HG03354 (cell line): ENCODE data around the gene SEC61A2.
"Not testable (repeated sequence)": the region's sequence is repeated elsewhere in the genome, so short reads cannot be mapped to it uniquely, and the experiment has no call there.

Source experiments
- ATAC-seq: cut with Tn5 transposase; IDR thresholded peaks from one replicate; pipeline ENCODE4 v1.9.1; 2021; ENCODE audit warnings: mild to moderate bottlenecking; ENCODE audit not compliant: unreplicated experiment, poor library complexity, severe bottlenecking

The SEC61A2 gene

DNA sequence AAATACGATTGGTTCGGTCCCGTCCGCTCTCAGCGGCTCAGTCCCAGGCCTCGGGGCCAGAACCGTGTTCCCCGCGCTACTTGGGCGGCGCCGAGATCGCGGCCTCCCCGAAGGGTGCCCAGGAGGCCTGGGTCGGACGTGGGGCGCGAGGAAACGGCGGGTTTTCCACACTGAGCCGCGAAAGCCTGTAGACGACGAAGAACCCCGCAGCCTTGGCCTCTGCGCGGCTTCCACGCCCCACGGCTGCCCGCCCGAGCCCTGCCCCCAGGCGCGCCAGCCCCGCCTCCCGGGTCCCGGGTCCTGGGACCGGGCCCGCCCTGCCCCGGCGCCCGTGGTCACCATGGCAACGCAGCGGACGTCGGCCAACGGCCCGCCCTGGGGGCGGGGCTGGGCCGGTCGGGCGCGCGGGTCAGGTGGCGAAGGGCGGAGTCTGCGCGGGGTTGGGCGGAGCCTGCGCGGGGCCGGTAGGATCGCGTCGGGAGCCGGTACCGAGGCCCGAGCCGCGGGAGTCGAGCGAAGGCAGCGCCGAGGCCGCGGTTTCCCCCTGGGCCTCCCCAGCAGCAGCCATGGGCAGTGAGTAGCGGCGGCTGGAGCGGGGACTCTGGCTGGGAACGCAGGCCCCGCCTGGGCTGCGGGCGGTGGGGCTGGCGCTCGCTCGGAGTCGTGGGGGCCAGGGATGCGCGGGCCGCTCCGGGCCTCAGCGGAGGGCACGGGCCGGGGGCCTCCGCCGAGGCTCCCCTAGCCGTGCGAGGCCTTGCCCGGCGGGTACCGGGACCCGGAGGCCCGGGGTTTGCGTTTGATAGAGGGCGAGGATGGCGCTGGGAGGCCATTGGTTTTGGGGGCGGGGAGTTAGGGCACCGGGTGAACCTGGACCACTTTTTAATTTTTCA lies at the start of gene SEC61A2:
Gene SEC61A2, plus strand, starts transcription at position 456 of the 890 bp plus-strand sequence. Its CDS starts 111 bp downstream, at position 567.
- ATAC-seq, result peak; percentile 89

- ATAC-seq, result no peak
These were observed 48.0 kb upstream of the SEC61A2 start for GRCh38 chr10:12081470-12081869.

DNA sequence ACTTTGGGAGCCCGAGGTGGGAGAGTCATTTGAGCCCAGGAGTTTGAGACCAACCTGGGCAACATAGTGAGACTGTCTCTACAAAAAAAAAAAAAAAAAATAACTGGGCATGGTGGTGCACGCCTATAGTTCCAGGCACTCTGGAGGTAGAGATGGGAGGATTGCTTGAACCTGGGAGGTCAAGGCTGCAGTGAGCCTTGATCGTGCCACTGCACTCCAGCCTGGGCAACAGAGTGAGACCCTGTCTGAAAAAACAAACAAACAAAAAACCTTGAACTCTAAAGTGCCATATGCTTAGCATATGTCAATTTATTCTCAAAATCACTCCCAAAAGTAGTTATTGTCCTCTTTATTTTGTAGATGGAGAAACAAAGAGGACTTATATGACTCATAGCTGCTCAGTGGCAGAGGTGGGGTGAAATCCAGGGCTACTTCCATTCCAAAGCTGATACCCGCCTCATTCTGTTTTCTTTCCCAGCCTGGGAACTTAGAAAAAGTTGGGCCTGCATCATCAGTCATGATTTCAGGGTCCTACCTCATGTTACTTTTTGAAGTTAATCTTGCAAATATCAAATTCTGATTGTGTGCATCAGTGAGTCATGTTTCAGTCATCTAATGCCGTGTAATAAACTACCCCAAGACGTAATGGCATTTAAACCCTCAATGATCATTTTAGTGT lies 47.5 kb upstream of the SEC61A2 start:
- ATAC-seq, result no peak

- ATAC-seq, result no peak
These were observed 40.6 kb upstream of the SEC61A2 start for GRCh38 chr10:12088919-12089318.

GRCh38 chr10:12091421-12091820 lies 38.1 kb upstream of the SEC61A2 start:
- no peak for ATAC-seq

DNA sequence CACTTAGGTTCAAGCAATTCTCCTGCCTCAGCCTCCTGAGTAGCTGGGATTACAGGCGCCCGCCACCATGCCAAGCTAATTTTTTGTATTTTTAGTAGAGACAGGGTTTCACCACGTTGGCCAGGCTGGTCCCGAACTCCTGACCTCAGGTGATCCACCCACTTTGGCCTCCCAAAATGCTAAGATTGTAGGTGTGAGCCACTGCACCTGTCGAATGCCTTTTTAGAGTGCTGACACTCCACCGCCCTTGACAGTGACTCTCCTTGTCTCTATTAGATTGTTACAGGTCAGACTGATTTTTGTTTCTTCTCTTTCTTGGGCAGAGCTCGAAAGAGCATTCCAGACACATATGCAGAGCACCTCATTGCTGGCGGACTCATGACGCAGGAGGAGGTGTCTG lies 32.1 kb upstream of the SEC61A2 start:
- ATAC-seq, result not testable (repeated sequence)

DNA sequence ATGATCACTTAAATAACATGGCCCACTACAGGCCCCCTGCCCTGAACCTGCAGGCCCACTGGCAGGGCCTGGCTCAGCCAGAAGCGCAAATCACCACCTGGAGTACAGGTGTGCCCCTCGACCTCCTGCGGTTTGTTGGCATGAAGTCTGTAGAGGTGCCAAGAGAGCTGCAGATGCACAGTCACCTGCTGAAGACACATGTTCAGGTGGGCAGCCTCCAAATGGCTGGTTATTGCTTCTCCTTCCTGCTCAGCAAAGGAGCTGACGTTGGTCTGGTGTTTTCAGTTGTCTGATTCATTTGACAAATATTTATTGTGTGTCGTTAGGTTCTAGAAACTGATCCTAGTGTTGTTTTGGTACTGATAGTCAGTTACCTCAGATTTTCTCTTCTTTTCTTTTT lies 31.7 kb upstream of the SEC61A2 start:
- ATAC-seq, result no peak

- no peak for ATAC-seq
These were observed 30.5 kb upstream of the SEC61A2 start for GRCh38 chr10:12098966-12099365.

GRCh38 chr10:12103802-12104201 lies 25.7 kb upstream of the SEC61A2 start:
- ATAC-seq, result no peak

DNA sequence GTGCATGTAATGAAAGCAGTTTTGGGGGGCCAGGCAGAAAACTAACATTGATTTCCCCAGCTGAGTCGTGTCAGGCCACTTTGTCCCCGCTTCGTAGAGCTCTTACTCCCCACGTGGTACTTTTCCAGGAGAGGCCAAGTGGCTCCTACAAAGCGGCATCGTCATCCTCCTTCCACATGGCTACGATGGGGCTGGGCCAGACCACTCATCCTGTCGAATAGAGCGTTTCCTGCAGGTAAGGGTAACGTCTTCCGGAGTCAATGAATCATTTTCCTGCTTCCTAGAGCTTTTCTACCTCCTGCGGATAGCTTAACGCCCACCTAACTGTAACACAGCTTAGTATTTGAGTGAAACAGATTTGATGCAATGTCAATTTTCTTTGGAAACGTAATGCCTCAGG lies 21.7 kb upstream of the SEC61A2 start:
- ATAC-seq, result no peak

DNA sequence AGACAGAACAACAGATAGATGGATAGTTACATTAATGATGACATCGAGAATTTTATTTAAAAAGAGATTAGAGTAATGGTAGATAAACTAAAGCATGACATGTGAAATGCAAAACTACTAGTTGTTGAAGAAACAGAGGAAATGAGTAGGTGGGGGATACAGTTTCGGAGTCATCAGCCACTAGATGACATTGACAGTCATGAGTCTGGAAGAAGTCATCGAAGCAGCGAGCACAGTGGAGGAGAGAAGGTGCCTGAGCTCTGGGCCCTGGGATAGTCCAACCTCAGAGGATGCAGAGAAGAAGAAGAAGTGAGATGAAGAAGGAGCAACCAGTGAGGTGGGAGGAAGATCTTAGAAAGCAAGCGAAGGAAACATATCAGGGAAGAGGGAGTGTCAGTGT lies 20.2 kb upstream of the SEC61A2 start:
- no peak for ATAC-seq

DNA sequence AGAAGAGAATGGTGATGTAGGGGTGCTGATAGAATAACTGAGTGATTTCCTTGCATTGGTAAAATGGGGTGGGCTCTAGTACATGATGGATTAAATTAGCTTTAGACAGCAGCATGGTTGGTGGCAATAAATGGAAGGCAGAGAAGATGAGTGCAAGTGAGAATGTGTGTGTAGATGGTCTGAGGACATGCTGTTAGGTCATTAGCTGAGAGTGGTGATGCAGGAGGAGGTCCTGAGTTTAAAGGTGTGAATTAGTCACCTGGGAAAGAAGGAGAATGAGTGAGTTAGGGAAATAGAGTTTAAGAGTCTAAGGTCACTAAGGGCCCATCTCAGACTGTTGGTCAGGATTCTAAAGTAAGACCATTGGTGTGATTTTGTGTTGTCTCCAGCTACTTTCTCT lies 17.9 kb upstream of the SEC61A2 start:
- ATAC-seq, result no peak

DNA sequence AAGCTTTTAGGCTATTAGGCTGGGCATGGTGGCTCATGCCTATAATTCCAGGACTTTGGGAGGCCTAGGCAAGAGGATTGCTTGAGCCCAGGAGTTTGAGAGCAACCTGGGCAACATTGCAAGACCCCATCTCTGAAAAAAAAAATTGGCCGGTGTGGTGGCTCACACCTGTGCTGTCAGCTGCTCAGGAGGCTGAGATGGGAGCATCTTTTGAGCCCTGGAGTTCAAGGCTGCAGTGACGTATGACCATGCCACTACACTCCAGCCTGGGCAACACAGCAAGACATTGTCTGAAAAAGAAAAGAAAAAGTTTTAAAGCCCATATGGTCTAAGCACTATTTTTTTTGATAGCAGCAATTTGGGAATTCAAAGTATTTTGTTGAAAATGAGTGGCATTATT lies 15.8 kb upstream of the SEC61A2 start:
- ATAC-seq, result no peak

GRCh38 chr10:12121673-12122072 lies 7.8 kb upstream of the SEC61A2 start:
- ATAC-seq, result peak; percentile 27

DNA sequence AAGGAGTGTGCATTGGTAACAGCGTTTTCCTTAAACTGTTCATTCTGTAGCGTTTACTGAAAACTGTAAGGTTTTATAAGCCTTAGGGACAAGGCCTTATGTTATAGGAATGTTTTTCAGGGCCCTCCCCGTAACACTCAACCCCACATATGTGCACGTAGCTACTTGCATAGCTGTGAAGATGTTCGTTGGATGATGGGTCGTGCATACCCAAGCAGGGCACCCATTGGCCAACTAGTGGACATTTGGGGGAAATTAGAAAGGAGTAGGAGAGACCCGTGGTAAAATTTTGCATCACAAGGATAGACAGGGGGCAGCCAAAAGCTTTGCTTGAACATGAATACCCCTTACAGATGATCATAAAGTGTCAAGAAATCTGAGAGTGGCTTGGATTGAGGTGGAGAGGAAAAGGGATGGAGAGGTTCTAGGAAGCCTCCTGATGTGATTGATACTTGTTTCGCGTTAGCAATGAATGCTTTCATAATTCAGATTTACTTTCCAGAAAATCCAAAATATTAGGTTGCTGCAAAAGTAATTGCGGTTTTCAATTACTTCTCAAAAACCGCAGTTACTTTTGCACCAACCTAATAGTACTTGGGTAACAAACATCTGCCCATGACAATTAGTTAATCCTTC lies 878 bp downstream of the SEC61A2 start:
- peak; percentile 60 for ATAC-seq

DNA sequence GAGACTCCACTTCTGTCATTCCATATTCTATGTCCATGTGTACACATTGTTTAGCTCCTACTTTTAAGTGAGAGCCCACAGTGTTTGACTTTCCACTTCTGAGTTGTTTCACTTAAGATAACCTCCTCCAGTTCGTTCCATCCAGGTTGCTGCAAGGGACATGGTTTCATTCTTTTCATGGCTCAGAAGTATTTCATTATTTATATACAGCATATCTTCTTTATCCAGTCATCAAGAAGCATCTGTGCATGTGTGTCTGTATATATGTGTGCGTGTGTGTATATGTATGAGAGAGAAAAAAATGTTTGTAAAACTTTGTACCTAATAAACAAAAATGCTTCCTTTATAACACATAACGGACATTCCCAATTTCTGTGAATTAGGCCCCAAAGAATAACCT lies 6.2 kb downstream of the SEC61A2 start:
- no peak for ATAC-seq

DNA sequence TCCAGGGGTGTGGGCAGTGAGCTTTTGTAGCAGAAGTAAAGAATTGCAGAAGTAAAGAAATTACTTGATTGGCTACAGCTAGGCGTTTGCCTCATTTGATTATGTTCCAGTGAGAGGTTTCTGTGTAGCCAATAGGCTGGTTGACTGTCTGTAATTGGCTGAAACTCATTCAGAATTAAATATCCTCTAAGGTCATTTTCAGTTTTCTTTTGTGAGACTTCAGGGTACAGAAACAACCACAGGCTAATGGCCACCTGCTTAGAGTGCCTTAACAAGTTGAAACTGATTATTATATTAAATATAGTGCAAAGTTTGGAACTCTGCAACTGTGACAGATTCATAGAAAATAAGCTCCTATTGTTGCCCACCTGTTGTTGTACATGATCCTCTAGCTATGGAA lies 10.6 kb downstream of the SEC61A2 start:
- ATAC-seq, result no peak

GRCh38 chr10:12144538-12144937 lies 15.1 kb downstream of the SEC61A2 start:
- no peak for ATAC-seq

DNA sequence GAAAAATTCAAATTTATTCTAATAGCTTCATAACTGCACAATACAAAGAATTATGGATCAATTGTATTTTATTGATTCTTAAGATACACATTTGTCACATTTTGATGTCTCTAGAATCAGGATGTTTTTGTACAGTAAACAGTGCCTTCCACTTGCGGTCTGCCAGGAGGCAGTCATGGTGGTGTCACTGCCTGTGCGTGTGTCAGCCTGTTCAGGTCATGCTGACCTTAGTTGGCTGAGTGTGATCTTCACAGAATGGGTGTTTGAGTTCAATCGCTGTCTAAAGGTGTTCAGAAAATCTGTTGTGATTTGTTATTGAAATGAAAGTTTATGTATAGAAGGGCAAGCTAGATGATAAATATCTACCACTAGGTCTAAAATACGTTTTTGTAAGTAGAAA lies 20.7 kb downstream of the SEC61A2 start:
- no peak for ATAC-seq

DNA sequence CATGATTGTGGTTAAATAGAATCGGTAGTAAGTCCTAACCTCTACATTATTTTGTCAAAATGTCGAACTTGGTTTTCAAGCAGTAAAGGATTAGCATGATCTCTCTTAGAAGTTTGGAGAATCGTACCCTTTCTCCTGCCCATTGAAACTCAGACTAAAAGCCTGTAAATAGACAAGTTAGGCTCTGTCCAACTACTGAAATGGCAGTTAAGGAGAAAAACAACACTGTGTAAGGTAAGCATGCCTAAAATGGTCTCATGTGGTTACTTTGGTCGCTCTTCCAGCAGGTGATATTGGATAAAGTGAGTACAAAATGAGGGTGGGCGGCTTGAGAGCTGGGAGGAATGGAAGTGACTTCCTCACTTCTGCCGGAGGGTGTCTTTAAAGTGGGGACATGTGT lies 25.0 kb downstream of the SEC61A2 start:
- no peak for ATAC-seq
